ENCODE measurements around the gene PIN4. TPM values are rescaled to one million over a fixed set of nuclear protein-coding genes. Genes with fewer than 3 reads are reported as not detected.
"Not testable (repeated sequence)": the region's sequence is repeated elsewhere in the genome, so short reads cannot be mapped to it uniquely, and the experiment has no call there.

The PIN4 gene
- total RNA-seq, 1 donor from 2014 or later, result 17.4 TPM

DNA sequence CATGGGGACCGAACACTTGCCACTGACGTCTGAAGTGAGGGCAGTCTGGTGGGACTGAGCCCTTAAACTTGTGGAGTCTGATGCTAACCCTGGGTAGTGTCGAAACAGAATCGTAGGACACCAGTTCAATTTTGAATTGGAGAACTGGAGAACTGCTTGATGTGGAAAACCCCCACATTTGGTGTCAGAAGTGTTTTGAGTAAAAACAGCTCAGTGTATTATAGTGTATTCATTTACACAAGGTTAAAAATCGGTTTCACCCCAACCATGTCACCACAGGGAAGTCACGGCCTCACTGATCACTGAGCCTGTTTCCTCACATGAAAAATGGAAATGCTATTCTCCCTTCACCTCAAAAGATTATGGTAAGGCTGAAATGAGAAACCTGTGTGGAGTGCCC lies 21.9 kb downstream of the PIN4 start:
- Mint-ChIP-seq H3K4me3 (no peak overlapping the region), H3K36me3 (peaks cover 12% of the 10 kb centered on the region), H3K9me3 (no peaks in the 10 kb centered on the region), H3K27ac (no peak overlapping the region), H3K27me3 (no peaks in the 10 kb centered on the region), H3K4me1 (ENCODE audit: unreplicated experiment) (no peaks in the 10 kb centered on the region)
- DNase-seq (ENCODE audit: extremely low spot score, unreplicated experiment), result no peak
- TF ChIP-seq, protein P1, sequence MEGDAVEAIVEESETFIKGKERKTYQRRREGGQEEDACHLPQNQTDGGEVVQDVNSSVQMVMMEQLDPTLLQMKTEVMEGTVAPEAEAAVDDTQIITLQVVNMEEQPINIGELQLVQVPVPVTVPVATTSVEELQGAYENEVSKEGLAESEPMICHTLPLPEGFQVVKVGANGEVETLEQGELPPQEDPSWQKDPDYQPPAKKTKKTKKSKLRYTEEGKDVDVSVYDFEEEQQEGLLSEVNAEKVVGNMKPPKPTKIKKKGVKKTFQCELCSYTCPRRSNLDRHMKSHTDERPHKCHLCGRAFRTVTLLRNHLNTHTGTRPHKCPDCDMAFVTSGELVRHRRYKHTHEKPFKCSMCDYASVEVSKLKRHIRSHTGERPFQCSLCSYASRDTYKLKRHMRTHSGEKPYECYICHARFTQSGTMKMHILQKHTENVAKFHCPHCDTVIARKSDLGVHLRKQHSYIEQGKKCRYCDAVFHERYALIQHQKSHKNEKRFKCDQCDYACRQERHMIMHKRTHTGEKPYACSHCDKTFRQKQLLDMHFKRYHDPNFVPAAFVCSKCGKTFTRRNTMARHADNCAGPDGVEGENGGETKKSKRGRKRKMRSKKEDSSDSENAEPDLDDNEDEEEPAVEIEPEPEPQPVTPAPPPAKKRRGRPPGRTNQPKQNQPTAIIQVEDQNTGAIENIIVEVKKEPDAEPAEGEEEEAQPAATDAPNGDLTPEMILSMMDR (conservative IDR thresholded peaks at IDR 0.05), result no peak

DNA sequence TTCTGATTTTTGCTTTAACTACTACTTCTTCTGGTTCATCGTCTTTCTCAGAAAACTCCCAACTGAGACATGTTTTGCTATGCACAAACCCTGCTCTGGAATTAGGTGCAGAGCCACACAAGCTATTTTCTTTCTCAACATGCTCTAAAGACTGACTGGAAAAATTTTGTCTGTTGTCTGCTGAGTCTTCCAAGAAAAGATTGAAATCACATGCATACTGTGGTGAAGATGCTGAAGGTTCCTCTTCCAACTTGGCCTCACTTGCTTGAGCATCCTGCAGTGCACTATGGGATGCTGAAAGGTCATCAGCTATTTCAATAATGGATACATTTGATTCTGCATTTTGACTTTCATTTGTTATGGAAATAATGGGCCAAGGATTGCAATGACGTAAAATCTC lies 24.1 kb downstream of the PIN4 start:
- Mint-ChIP-seq H3K27ac (no peak overlapping the region), H3K4me3 (no peak overlapping the region), H3K27me3 (no peaks in the 10 kb centered on the region), H3K4me1 (ENCODE audit: unreplicated experiment) (no peaks in the 10 kb centered on the region), H3K9me3 (peaks cover under 1% of the 10 kb centered on the region), H3K36me3 (peaks cover 21% of the 10 kb centered on the region)
- TF ChIP-seq, protein P1 (conservative IDR thresholded peaks at IDR 0.05), result no peak
- no peak for DNase-seq (ENCODE audit: extremely low spot score, unreplicated experiment)

DNA sequence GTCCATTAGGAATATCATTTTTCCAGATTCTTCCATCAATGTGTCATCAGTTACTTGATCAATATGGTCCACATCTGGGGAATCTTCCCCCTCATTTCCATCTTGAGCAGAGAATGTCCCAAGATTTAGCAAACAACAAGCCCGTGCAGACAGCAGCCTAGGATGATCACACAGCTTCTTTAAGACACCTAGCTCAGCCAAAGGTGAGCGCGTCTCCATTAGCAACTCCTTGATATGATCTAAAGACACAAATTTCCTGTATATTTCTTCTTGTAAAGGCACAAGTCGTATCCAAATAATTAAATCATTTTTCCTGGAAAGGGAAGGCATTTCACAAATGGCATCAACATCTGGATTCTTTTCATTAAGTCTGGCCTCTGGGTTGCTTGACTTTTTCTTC lies 25.8 kb downstream of the PIN4 start:
- Mint-ChIP-seq H3K36me3 (peaks cover 26% of the 10 kb centered on the region), H3K9me3 (peaks cover 4% of the 10 kb centered on the region), H3K27me3 (no peaks in the 10 kb centered on the region), H3K27ac (no peak overlapping the region), H3K4me3 (no peak overlapping the region), H3K4me1 (ENCODE audit: unreplicated experiment) (no peaks in the 10 kb centered on the region)
- no peak for DNase-seq (ENCODE audit: extremely low spot score, unreplicated experiment)
- TF ChIP-seq, protein P1 (conservative IDR thresholded peaks at IDR 0.05), result no peak

DNA sequence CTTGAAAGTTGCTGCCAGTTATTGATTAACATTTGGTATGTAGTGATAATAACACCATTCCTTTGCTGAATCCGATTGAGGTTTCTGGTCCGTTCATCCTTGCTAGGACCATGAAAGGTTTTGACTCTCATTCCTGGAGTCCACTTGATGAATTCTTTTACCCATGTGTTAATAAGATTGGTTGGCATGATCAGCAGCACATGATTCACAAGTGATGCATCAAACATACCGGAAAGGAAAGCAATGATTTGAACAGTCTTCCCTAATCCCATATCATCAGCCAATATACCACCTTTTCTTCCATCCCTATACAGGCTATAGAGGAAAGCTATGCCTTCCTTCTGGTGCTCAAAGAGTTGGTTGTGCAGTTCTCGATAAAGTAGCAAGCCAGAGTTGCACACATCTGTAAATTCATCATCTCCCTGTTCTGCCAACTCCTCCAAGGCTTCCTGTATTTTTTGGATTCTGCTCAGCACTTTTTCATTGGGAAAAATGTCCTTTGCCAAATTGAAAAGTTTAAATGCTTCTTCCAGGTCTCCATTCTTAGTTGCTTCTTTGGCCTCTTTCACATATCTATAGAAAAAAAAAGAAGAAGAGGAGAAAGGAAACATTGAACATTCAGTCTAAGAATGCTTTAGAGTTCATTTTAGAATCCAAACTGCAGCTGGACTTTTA lies 26.7 kb downstream of the PIN4 start:
- H3K27me3 Mint-ChIP-seq, result no peaks in the 10 kb centered on the region
- TF ChIP-seq, protein P1 (conservative IDR thresholded peaks at IDR 0.05), result no peak
- no peaks in the 10 kb centered on the region for H3K4me1 Mint-ChIP-seq (ENCODE audit: unreplicated experiment)
- peaks cover 26% of the 10 kb centered on the region for H3K36me3 Mint-ChIP-seq
- no peak overlapping the region for H3K27ac Mint-ChIP-seq
- DNase-seq (ENCODE audit: extremely low spot score, unreplicated experiment), result no peak
- H3K4me3 Mint-ChIP-seq, result no peak overlapping the region
- H3K9me3 Mint-ChIP-seq, result peaks cover 4% of the 10 kb centered on the region

DNA sequence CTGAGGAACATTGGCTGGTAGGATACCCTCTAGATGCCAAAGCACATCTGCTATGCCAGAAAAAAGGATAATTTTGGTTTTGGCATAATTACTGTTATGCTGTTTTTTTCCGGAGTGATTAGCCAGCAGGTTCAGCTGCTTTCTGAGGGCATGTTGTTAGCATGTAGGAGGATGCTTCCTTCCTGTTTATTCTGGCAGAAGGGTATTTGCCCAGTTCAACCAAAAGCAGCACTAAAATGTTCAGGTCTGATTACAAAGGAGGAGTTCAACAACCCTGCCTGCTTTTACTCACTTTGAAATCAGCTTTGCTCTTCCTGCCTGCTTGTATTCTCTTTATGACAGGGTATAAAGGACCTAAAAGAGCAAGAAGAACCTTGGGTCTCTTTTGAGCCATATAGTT lies 35.4 kb downstream of the PIN4 start:
- no peak overlapping the region for H3K4me3 Mint-ChIP-seq
- peaks cover 9% of the 10 kb centered on the region for H3K9me3 Mint-ChIP-seq
- TF ChIP-seq, protein P1 (conservative IDR thresholded peaks at IDR 0.05), result no peak
- H3K27ac Mint-ChIP-seq, result no peak overlapping the region
- H3K4me1 Mint-ChIP-seq (ENCODE audit: unreplicated experiment), result no peaks in the 10 kb centered on the region
- no peak for DNase-seq (ENCODE audit: extremely low spot score, unreplicated experiment)
- no peaks in the 10 kb centered on the region for H3K27me3 Mint-ChIP-seq
- H3K36me3 Mint-ChIP-seq, result peaks cover 19% of the 10 kb centered on the region

DNA sequence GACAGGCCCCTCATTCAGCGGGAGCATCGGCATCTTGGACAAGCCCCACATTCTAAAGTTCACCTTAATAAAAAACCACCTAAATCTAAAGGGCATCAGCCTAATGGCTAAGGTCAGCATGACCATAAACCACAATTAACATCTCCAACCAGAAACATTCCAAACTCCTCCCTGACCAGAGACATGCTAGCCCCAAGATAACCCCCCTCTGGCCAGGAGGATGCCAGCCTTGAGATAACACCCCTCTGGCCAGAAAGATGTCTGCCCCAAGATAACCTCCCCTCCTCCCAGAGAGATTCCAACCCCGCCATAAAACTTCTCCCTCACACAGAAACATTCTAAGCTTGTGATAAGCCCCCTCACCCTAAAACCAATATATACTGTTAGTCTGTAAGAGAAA lies 38.8 kb downstream of the PIN4 start:
- H3K4me3 Mint-ChIP-seq; H3K4me1 Mint-ChIP-seq (ENCODE audit: unreplicated experiment); H3K27ac Mint-ChIP-seq; H3K27me3 Mint-ChIP-seq; DNase-seq (ENCODE audit: extremely low spot score, unreplicated experiment): not testable (repeated sequence)
- H3K36me3 Mint-ChIP-seq, result peaks cover 27% of the 10 kb centered on the region
- peaks cover 12% of the 10 kb centered on the region for H3K9me3 Mint-ChIP-seq

All from type B pancreatic cell (in vitro differentiated cells).